Activated CD4-positive, alpha-beta T cell treated with anti-CD3 and anti-CD28 coated beads, Interleukin-2, amount 50 U/mL, for 48 hours (primary cell): ENCODE data around the gene ZC3H14.

Experiments
- DNase-seq, 2 experiments: peaks; one replicate each; pipeline ENCODE4 v3.0.0-alpha.2; 2020

The ZC3H14 gene

DNA sequence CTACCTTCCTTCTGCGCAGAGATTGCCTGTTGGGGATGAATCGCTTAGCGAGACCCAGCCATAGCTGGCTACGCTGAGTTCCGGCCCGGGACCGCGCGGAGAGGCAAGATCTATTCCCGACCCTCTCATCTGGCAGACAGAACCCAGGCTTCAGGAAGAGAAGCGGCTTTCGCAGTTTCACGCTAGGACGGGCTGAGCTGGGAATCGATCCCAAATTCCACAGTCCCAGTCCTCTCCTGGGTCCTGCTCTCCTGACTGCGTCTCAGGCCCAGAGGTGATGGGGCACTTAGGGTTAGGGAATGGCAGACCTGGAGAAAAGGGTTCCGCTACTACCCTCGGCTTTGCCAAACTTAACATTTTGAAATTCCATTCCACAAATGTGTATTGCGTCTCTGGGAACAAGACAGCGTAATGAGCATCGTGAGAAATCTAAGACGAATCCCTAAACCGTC lies 10.8 kb upstream of the ZC3H14 start:
- DNase-seq: no peak

DNA sequence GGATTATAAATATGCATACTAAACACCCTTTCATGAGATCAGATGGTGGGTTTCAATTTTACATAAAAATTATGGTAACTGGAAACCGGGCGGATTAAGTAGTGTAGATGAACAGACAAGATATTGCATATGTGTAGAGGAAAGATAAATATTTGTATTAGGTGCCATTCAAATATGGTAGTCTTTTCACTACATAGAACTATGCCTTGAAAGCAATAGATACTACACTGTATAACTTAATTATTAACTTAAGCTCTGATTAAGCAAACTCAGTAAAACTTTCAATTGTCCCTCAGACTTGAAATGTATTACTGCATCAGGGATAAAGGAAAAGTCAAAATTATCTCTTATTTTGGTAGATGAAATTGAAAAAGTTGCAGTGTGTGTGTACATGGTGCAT lies 10.0 kb upstream of the ZC3H14 start:
- DNase-seq: no peak

GRCh38 chr14:88553886-88554456 lies 8.9 kb upstream of the ZC3H14 start:
- no peak for DNase-seq

- peak; percentile 17 to 32 for DNase-seq
Measured at GRCh38 chr14:88554457-88555286, 8.2 kb upstream of the ZC3H14 start, which contains the start of gene PTPN21. Gene PTPN21 (minus strand): TSS chr14:88555007. CDS start chr14:88550417, 4,590 bp downstream.

DNA sequence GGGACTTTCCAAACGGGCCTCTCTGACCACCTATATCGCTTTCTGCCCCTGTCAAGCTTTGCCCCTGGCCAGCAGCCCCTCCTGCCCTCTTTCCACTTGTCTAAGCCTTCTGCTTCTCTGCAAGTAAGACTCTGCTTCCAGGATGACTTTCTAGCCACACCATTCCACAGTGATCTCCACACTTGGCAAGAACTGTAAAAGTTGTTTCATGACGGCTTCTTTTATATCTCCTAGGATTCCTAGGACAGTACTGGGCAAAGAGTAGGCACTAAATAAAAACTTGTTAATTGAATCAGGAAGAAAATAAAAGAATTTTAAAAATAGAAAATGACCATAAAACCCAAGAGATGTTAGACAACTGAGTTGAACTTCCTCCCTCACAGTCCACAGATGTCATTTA lies 6.3 kb upstream of the ZC3H14 start:
- no peak for DNase-seq

DNA sequence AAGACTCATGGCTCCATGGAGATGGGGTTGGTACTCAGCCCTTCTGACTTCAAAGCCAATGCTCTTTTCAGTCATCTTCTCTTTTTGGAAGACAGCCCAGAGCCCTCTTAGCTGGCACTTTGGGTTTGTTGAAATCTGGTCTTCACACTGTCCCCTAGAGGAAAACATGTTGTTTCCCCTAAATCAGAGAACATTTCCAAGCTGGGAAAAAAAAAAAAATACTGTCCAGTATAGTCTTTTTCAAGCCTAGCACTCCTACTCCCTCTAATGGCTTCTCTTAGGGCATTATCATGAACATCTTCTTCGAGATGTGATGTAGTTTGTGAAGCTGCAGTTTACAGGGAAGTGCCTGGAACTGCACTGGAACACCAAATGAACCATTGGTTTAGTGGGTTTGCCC lies 3.0 kb upstream of the ZC3H14 start:
- DNase-seq: no peak

DNA sequence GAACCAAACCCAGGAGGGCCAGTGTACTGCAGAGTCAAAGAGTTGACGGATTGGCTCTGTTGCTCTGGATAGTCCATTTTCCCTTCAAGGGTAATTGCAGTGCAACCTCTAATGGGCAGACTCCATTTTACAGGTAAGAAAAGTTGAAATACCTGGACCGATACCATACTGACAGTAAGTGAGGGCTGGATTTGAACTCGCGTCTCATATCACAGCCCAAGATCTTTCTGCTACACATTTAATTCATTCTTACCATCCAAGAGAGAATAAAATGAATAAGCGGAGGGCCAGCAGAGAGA lies 356 bp upstream of the ZC3H14 start:
- DNase-seq: no peak

- no peak for DNase-seq
Measured at GRCh38 chr14:88563845-88564244, 1.0 kb downstream of the ZC3H14 start.

DNA sequence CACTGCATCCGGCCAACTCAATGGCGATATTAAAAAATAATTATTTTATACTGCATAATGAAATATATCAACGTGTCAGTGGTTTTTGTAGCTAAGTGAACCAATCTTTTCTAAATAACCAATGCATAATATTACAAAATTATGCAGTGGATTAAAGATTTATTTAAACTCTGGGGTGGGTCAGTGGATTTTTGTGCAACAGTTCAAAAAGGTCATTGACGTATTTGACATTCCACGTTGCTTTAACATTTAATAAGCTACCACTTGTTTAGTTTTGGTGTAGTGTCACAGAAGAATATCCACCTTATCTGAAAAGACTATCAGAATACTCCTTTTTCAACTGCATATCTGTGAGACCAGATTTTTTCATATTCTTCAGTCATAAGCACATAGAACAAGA lies 2.6 kb downstream of the ZC3H14 start:
- DNase-seq: no peak

GRCh38 chr14:88568196-88568595 lies 5.4 kb downstream of the ZC3H14 start:
- no peak for DNase-seq

- no peak for DNase-seq
Measured at GRCh38 chr14:88572117-88572516, 9.3 kb downstream of the ZC3H14 start.

DNA sequence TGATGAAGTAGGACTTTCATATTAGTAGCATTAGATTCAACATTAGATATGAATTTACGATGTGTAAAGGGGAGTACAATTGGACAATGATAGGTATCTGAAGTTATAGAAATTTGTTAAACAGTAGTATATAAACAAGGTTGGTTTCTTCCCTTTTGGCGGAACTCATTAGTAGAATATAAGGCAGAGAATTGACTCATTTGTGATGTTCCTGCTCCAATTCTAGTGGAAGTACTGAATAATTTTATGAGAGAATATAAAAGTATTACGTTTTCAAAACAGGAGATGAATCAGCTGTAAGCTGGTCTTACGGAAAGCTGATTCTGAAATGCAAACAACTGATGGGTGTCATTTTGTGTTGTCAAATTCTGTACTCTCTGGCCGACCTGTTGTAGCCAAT lies 13.4 kb downstream of the ZC3H14 start:
- DNase-seq: no peak

- DNase-seq: no peak
Measured at GRCh38 chr14:88584451-88584850, 21.6 kb downstream of the ZC3H14 start.

DNA sequence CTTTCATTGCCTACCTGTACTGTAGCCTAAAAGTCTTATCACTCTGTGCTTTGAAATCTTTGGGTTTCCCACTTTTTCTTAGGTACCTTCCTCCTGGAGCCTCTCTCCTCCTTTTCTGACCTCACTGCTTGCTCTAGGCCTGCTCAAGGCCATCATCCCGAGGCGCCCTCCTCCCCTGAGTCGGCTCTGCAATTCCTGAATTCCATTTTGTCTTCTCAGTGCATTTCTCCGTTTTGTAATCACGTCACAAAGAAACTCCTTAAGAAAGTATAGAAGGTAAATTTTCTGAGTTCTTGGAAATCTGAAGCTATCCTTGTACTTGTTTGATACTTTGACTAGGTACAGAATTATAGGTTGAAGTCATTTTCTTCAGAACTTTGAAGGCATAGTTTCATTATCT lies 25.2 kb downstream of the ZC3H14 start:
- no peak for DNase-seq

DNA sequence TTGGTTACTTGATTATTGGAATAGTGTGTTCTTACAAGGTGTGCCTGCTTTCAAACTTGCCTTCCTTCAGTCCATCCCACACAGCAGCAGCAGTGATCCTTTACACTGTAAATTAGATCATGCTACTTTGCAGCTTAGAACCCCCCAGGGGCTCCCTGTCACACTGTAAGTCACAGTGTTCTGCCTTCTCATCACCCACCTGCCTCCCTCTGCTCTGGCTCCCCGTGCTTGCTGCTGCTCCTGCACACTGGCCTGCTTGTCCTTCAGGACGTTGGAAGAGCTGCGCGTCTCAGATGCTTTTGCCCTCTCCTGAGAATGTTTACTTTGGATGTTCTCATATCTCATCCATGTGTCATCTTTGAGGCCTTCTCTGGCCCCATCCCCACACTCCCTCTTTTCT lies 27.3 kb downstream of the ZC3H14 start:
- DNase-seq: no peak

- no peak for DNase-seq
Measured at GRCh38 chr14:88592031-88592430, 29.2 kb downstream of the ZC3H14 start.

GRCh38 chr14:88597038-88597437 lies 34.2 kb downstream of the ZC3H14 start:
- DNase-seq: no peak

DNA sequence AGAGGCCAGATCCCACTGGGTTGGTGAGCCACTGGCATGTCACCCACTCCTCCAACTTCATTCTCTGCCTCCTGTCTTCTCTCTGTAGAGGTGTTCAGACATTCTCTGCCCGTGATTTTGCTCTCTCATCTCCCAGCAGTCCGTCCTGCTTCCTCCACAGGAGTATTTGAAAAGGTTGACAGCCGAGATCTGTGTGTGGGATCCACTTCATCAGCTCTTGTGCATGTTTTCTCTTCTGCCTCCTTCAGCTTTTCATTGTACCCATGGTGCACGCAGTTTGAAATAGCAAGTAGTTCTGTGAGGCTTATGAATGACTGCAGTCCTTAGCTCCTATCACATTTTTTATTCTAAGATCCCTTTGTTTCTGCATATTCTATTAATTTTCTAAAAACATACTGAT lies 34.8 kb downstream of the ZC3H14 start:
- no peak for DNase-seq

DNA sequence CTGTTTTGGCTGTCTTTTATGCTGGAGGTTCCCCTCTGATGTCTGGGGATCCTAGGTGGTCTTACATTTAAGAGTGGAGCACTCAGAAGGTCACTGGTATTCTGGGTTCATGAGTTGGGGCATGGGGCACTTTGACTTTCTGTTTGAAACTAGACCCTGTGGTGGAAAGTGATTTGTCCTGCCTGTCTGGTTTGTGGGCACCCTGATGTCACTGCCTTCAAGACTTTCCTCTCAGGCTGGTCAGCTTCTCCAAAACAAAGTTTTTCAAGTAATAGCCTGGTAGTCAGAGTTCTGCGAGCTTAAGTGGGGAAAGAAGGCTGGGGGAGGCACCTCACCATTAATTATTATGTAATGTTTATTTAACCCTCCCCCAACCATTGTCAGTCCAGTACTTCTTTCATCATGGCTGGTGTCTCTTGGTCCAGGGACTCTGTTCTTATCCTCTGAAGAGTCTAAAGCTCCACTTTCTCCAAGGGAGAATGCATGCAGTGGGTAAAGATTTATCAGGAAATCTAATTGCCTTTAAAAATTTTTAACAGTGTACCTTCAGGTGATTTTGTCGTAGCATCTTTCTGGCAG lies 35.3 kb downstream of the ZC3H14 start:
- DNase-seq: peak in 1 of 2 experiments; percentile 16

DNA sequence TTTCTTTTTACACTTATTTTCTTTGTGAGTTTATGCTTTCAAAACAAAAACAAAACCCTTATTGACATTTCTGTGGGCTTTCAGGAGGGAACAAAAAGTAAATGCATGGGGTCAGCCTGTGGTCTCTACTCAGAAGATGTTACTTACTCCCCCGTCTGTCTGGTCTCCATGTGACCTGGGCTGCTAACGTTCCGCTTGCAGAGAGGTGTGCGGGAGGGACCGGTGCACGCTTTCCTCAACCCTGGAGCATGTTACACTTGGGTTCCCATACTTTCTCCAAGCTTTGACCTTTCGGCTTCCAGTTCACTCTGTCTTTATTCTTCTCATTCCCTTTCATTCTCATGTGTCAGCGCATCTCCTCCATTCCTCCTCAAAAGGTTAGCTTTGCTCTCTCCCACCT lies 36.5 kb downstream of the ZC3H14 start:
- DNase-seq: no peak

DNA sequence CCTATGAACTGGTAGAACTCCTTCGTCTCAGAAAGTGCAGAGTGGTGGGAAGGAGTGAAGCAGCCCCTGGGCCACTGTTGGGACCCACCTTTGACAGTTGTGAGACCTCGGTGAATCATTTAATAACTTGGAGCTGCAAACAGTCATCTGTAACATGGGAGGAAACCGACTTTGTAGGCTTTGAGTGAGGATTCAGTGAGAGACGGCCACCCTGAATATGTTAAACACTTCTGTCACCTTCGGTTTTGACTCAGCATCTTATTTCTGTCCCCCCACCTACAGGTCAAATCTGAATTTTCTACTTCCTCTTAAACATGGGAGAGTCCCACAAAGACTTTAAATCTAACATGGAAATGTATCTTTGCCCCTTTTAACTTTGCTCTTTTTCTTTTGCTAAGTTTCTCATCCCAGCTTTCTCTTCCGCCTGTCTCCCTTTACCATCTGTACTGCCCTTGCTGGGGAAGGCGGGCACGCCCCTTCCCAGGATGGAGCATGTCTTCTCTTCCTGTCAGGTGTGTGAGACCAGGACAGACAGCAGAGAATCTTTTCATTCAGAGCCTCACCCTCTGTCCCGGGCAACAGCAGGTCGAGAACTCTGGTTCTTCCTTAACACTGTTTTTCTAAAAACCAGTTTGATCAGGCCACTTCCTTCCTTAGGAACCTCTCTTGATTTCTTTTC lies 37.1 kb downstream of the ZC3H14 start:
- peak; percentile 20 to 46 for DNase-seq

GRCh38 chr14:88604212-88604611 lies 41.4 kb downstream of the ZC3H14 start:
- DNase-seq: no peak

GRCh38 chr14:88605594-88605993 lies 42.8 kb downstream of the ZC3H14 start:
- no peak for DNase-seq

DNA sequence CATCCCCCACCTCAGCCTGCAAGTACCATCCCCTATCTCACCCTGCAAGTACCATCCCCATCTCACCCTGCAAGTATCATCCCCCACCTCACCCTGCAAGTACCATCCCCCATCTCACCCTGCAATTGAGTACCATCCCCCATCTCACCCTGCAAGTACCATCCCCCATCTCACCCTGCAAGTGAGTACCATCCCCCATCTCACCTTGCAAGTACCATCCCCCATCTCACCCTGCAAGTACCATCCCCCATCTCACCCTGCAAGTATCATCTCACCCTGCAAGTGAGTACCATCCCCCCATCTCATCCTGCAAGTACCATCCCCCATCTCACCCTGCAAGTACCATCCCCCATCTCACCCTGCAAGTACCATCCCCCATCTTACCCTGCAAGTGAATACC lies 45.0 kb downstream of the ZC3H14 start:
- DNase-seq: no peak
